NCI-H226 (cell line): ENCODE results near the gene CITED4.

Experiments
- DNase-seq: peaks from one replicate; pipeline ENCODE4 v3.0.0-alpha.2; 2015

Gene CITED4

GRCh38 chr1:40851643-40852042 lies 10.5 kb downstream of the CITED4 start:
- DNase-seq: no peak

- peak; percentile 32 for DNase-seq
Observed at GRCh38 chr1:40849801-40850592, 12.2 kb downstream of the CITED4 start.

GRCh38 chr1:40848530-40849189 lies 13.5 kb downstream of the CITED4 start:
- DNase-seq: peak; percentile 56

- no peak for DNase-seq
Observed at GRCh38 chr1:40847023-40847745, 15.0 kb downstream of the CITED4 start.

GRCh38 chr1:40845895-40846294 lies 16.3 kb downstream of the CITED4 start:
- no peak for DNase-seq

GRCh38 chr1:40844887-40845878 lies 17.0 kb downstream of the CITED4 start:
- DNase-seq: no peak

- DNase-seq: no peak
Observed at GRCh38 chr1:40844079-40844478, 18.1 kb downstream of the CITED4 start.

- DNase-seq: no peak
Observed at GRCh38 chr1:40842691-40843090, 19.5 kb downstream of the CITED4 start.

- no peak for DNase-seq
Observed at GRCh38 chr1:40842207-40842606, 20.0 kb downstream of the CITED4 start.

- DNase-seq: no peak
Observed at GRCh38 chr1:40841602-40842001, 20.6 kb downstream of the CITED4 start.

GRCh38 chr1:40840526-40841323 lies 21.4 kb downstream of the CITED4 start:
- no peak for DNase-seq

- no peak for DNase-seq
Observed at GRCh38 chr1:40839943-40840335, 22.2 kb downstream of the CITED4 start.

GRCh38 chr1:40838980-40839942 lies 22.9 kb downstream of the CITED4 start:
- DNase-seq: no peak

- no peak for DNase-seq
Observed at GRCh38 chr1:40838045-40838979, 23.9 kb downstream of the CITED4 start.

GRCh38 chr1:40837601-40838000 lies 24.6 kb downstream of the CITED4 start:
- DNase-seq: no peak

- DNase-seq: no peak
Observed at GRCh38 chr1:40836283-40836682, 25.9 kb downstream of the CITED4 start.

- DNase-seq: no peak
Observed at GRCh38 chr1:40834968-40835545, 27.1 kb downstream of the CITED4 start.

GRCh38 chr1:40833979-40834378 lies 28.2 kb downstream of the CITED4 start:
- no peak for DNase-seq
